A673 (cell line): Measurements from ENCODE around the gene ZNFX1.

ENCODE experiments used
- CTCF ChIP-seq: fragments of 300-800, 200-600 bp; sonication (generic); conservative IDR thresholded peaks from 2 replicates; pipeline ENCODE4 v1.5.1; 2017; ENCODE audit warnings: low read depth, mild to moderate bottlenecking, antibody characterized with exemption, low read length, moderate library complexity, mixed read lengths
- EZH2 ChIP-seq: fragments of 200-600 bp; sonication (generic); IDR thresholded peaks from 2 replicates; pipeline ENCODE4 v1.6.1; 2017; ENCODE audit warnings: borderline replicate concordance, low read depth, mild to moderate bottlenecking, mixed read lengths, antibody characterized with exemption, low read length; ENCODE audit not compliant: poor library complexity, severe bottlenecking

DNA sequence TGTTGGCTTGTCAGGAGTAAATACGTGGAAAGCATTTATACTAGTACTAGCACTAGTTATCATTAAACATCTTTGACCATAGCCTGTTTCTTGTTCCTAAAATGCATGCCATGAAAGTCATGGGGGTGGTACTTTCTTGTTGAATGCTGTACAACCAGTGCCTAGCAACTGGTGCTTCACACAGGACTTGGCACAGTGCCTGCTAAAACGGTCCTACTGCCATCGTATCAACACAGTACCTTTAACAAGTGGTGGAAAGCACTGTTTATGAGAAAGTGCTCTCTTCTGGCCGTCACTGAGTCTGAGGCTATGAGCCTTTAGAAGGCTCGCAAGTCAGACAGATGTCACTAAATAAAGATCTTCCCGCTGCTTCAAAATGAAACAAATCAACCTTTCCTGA lies 21.6 kb downstream of the ZNFX1 start:
- TF ChIP-seq CTCF (no peak), EZH2 (no peak)
